Measurements from ENCODE around the gene FOXP4. TPM values are rescaled to one million over a fixed set of nuclear protein-coding genes. Genes with fewer than 3 reads are reported as not detected.

FOXP4 gene
- total RNA-seq, 1 experiment from 2014 or later: 11.6 TPM

GRCh38 chr6:41563060-41563776 is 17.0 kb downstream of the FOXP4 start:
- no peak for DNase-seq (ENCODE audit: low read depth)

GRCh38 chr6:41564448-41565142 is 18.4 kb downstream of the FOXP4 start:
- DNase-seq (ENCODE audit: low read depth): no peak

GRCh38 chr6:41565701-41566100 is 19.5 kb downstream of the FOXP4 start:
- DNase-seq (ENCODE audit: low read depth): no peak

GRCh38 chr6:41566961-41567360 is 20.8 kb downstream of the FOXP4 start:
- DNase-seq (ENCODE audit: low read depth): no peak

- no peak for DNase-seq (ENCODE audit: low read depth)
These were observed 21.5 kb downstream of the FOXP4 start for GRCh38 chr6:41567684-41568083.

GRCh38 chr6:41568202-41568584 is 22.0 kb downstream of the FOXP4 start:
- no peak for DNase-seq (ENCODE audit: low read depth)

GRCh38 chr6:41568585-41569384 is 22.6 kb downstream of the FOXP4 start:
- no peak for DNase-seq (ENCODE audit: low read depth)

GRCh38 chr6:41570259-41570615 is 24.1 kb downstream of the FOXP4 start:
- DNase-seq (ENCODE audit: low read depth): no peak

- DNase-seq (ENCODE audit: low read depth): peak; percentile 24
These were observed 25.0 kb downstream of the FOXP4 start for GRCh38 chr6:41571021-41571780.

GRCh38 chr6:41572613-41573012 is 26.4 kb downstream of the FOXP4 start:
- DNase-seq (ENCODE audit: low read depth): no peak

GRCh38 chr6:41573276-41573675 is 27.1 kb downstream of the FOXP4 start:
- no peak for DNase-seq (ENCODE audit: low read depth)

- DNase-seq (ENCODE audit: low read depth): no peak
These were observed 27.8 kb downstream of the FOXP4 start for GRCh38 chr6:41573985-41574384.

GRCh38 chr6:41575598-41575997 is 29.4 kb downstream of the FOXP4 start:
- no peak for DNase-seq (ENCODE audit: low read depth)

GRCh38 chr6:41576667-41577066 is 30.5 kb downstream of the FOXP4 start:
- no peak for DNase-seq (ENCODE audit: low read depth)

- peak; percentile 85 for DNase-seq (ENCODE audit: low read depth)
These were observed 31.4 kb downstream of the FOXP4 start for GRCh38 chr6:41577356-41578216.

GRCh38 chr6:41578217-41579087 is 32.3 kb downstream of the FOXP4 start:
- DNase-seq (ENCODE audit: low read depth): peak; percentile 38

- DNase-seq (ENCODE audit: low read depth): peak; percentile 27
These were observed 33.0 kb downstream of the FOXP4 start for GRCh38 chr6:41579088-41579610.

- DNase-seq (ENCODE audit: low read depth): no peak
These were observed 34.5 kb downstream of the FOXP4 start for GRCh38 chr6:41580690-41581089.

- DNase-seq (ENCODE audit: low read depth): peak; percentile 100
These were observed 35.3 kb downstream of the FOXP4 start for GRCh38 chr6:41581381-41581991.
